Activated naive CD8-positive, alpha-beta T cell treated with anti-CD3 and anti-CD28 coated beads, Interleukin-2, amount 10 ng/mL, durations not matched to agents 7 days and 5 days (primary cell): ENCODE measurements around the gene SLC35A3. TPM values are rescaled to one million over a fixed set of nuclear protein-coding genes. Genes with fewer than 3 reads are reported as not detected.

Experiments used
- ATAC-seq: fragments of 150-1000 bp; cut with Tn5 transposase; one replicate; pipeline ENCODE4 v1.10.0; 2021; ENCODE audit warnings: low read depth, moderate library complexity
- POLR2A ChIA-PET: fragments of 350-600 bp; sonication (Branson Sonifier 250); formaldehyde crosslinking; loops from one replicate; lab custom pipeline; 2021; ENCODE audit warnings: antibody characterized with exemption; lab: Charles Lee
- DNase-seq: peaks from one replicate; pipeline ENCODE4 v3.0.0; 2021
- H3K27ac Mint-ChIP-seq: one replicate; pipeline ENCODE4 v1.8.0; 2022; ENCODE audit warnings: mild to moderate bottlenecking, mixed read lengths
- H3K27me3 Mint-ChIP-seq: one replicate; pipeline ENCODE4 v1.8.0; 2022; ENCODE audit warnings: mild to moderate bottlenecking, moderate library complexity, mixed read lengths
- H3K36me3 Mint-ChIP-seq: one replicate; pipeline ENCODE4 v1.8.0; 2021; ENCODE audit warnings: mild to moderate bottlenecking, mixed read lengths
- H3K4me1 Mint-ChIP-seq: one replicate; pipeline ENCODE4 v1.8.0; 2021; ENCODE audit warnings: mixed read lengths
- H3K4me3 Mint-ChIP-seq: one replicate; pipeline ENCODE4 v1.8.0; 2022; ENCODE audit warnings: mild to moderate bottlenecking, moderate library complexity, mixed read lengths
- H3K9me3 Mint-ChIP-seq: one replicate; pipeline ENCODE4 v1.8.0; 2021; ENCODE audit warnings: mixed read lengths
- total RNA-seq, 2 experiments: library from RNA; stranded (reverse); gene quantifications; one replicate each; pipeline ENCODE4 v1.2.3, GENCODE V29; 2021

Gene SLC35A3
- total RNA-seq, 2 experiments from 2014 or later, result 21.5 to 23.3 TPM

GRCh38 chr1:100076319-100076718, 106.5 kb downstream of the SLC35A3 start:
- no peak overlapping the region for H3K27ac Mint-ChIP-seq

GRCh38 chr1:100076744-100077143, 106.9 kb downstream of the SLC35A3 start:
- Mint-ChIP-seq H3K27me3 (no peaks in the 10 kb centered on the region), H3K36me3 (peaks cover 37% of the 10 kb centered on the region), H3K4me1 (peaks cover 6% of the 10 kb centered on the region), H3K4me3 (no peak overlapping the region), H3K9me3 (no peaks in the 10 kb centered on the region), H3K27ac (no peak overlapping the region)
- DNase-seq (no peak), ATAC-seq (no peak)
- POLR2A ChIA-PET, result no interaction called here

More at GRCh38 chr1:100076319-100076718, 106.5 kb downstream of the SLC35A3 start:
- H3K4me1 Mint-ChIP-seq, result peaks cover 7% of the 10 kb centered on the region
- no peaks in the 10 kb centered on the region for H3K27me3 Mint-ChIP-seq
- no peak overlapping the region for H3K4me3 Mint-ChIP-seq
- DNase-seq, result no peak
- peaks cover 41% of the 10 kb centered on the region for H3K36me3 Mint-ChIP-seq
- POLR2A ChIA-PET, result no interaction called here
- ATAC-seq, result no peak
- no peaks in the 10 kb centered on the region for H3K9me3 Mint-ChIP-seq

GRCh38 chr1:100077531-100077930, 107.7 kb downstream of the SLC35A3 start:
- Mint-ChIP-seq H3K27ac (no peak overlapping the region), H3K27me3 (no peaks in the 10 kb centered on the region), H3K4me3 (no peak overlapping the region), H3K9me3 (no peaks in the 10 kb centered on the region), H3K36me3 (peaks cover 35% of the 10 kb centered on the region), H3K4me1 (peaks cover 4% of the 10 kb centered on the region)
- POLR2A ChIA-PET, result no interaction called here
- ATAC-seq, result no peak
- DNase-seq, result no peak

- DNase-seq (no peak), ATAC-seq (no peak)
- Mint-ChIP-seq H3K9me3 (no peaks in the 10 kb centered on the region), H3K4me1 (no peaks in the 10 kb centered on the region), H3K27ac (no peak overlapping the region), H3K36me3 (peaks cover 22% of the 10 kb centered on the region), H3K4me3 (no peak overlapping the region), H3K27me3 (no peaks in the 10 kb centered on the region)
- POLR2A ChIA-PET, result no interaction called here
Measured at GRCh38 chr1:100080331-100080730, 110.5 kb downstream of the SLC35A3 start.

Other genes starting within 250 kb of the SLC35A3 start
- 1 to 10 TPM; 4.6 to 4.7 TPM for gene FRRS1, start 203.4 kb upstream of the SLC35A3 start, total RNA-seq
- gene AGL, start 119.6 kb upstream of the SLC35A3 start, total RNA-seq, result 10 to 100 TPM; 12.0 to 12.3 TPM
- gene SASS6, start 162.9 kb downstream of the SLC35A3 start, total RNA-seq, result 10 to 100 TPM; 11.8 to 13.6 TPM
- 10 to 100 TPM; 29.8 to 32.8 TPM for gene TRMT13, start 163.2 kb downstream of the SLC35A3 start, total RNA-seq
- gene LRRC39, start 208.3 kb downstream of the SLC35A3 start, total RNA-seq, result under 1 TPM; 0.94 to 0.96 TPM